Measurements from ENCODE around the gene POLQ. TPM values are rescaled to one million over a fixed set of nuclear protein-coding genes. Genes with fewer than 3 reads are reported as not detected.

The POLQ gene
- total RNA-seq, 1 donor from 2014 or later = 1.3 TPM

DNA sequence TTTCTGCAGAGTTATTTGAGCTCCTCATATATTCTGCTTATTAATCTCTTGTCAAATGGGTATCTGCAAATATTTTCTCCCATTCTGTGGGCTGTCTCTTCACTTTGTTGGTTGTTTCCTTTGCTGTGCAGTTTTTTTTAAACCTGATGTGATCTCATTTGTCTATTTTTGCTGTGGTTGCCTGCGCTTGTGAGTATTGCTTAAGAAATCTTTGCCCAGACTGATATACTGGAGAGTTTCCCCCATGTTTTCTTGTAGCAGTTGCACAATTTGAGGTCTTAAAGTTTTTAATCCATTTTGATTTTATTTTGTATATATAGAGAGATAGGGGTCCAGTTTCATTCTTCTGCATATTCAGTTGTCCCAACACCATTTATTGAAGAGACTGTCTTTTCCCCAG, 102.3 kb downstream of the POLQ start:
- Histone ChIP-seq H4K20me1 (ENCODE audit: insufficient read depth, low read length) (no peaks in the 10 kb centered on the region), H3K4me1 (ENCODE audit: insufficient read depth, low read length) (no peaks in the 10 kb centered on the region), H3K36me3 (ENCODE audit: insufficient read depth, low read length) (peaks cover 1% of the 10 kb centered on the region), H2AFZ (ENCODE audit: low read depth, low read length) (no peak overlapping the region), H3K27ac (ENCODE audit: low read depth, low read length) (no peak overlapping the region), H3K79me2 (ENCODE audit: insufficient read depth, low read length) (no peaks in the 10 kb centered on the region), H3K4me3 (ENCODE audit: insufficient read depth, low read depth, low read length) (no peak overlapping the region), H3K9ac (ENCODE audit: low read length) (no peak overlapping the region), H3K27me3 (ENCODE audit: insufficient read depth, low read length) (no peaks in the 10 kb centered on the region), H3K9me3 (ENCODE audit: insufficient read depth, low read depth, low read length) (no peaks in the 10 kb centered on the region), H3K4me2 (ENCODE audit: low read length) (no peak overlapping the region)
- DNase-seq (ENCODE audit: low read depth) = no peak
- Mint-ChIP-seq H3K27me3 (ENCODE audit: low read depth, unreplicated experiment) (no peaks in the 10 kb centered on the region), H3K4me3 (ENCODE audit: unreplicated experiment) (no peak overlapping the region), H3K27ac (ENCODE audit: unreplicated experiment) (no peak overlapping the region), H3K4me1 (ENCODE audit: low read depth, unreplicated experiment) (no peaks in the 10 kb centered on the region), H3K36me3 (ENCODE audit: low read depth, unreplicated experiment) (no peaks in the 10 kb centered on the region), H3K9me3 (ENCODE audit: unreplicated experiment) (no peaks in the 10 kb centered on the region)
- TF ChIP-seq EZH2 (IDR thresholded peaks at IDR 0.05; ENCODE audit: insufficient read depth, low read length) = no peak
- TF ChIP-seq, protein P1, sequence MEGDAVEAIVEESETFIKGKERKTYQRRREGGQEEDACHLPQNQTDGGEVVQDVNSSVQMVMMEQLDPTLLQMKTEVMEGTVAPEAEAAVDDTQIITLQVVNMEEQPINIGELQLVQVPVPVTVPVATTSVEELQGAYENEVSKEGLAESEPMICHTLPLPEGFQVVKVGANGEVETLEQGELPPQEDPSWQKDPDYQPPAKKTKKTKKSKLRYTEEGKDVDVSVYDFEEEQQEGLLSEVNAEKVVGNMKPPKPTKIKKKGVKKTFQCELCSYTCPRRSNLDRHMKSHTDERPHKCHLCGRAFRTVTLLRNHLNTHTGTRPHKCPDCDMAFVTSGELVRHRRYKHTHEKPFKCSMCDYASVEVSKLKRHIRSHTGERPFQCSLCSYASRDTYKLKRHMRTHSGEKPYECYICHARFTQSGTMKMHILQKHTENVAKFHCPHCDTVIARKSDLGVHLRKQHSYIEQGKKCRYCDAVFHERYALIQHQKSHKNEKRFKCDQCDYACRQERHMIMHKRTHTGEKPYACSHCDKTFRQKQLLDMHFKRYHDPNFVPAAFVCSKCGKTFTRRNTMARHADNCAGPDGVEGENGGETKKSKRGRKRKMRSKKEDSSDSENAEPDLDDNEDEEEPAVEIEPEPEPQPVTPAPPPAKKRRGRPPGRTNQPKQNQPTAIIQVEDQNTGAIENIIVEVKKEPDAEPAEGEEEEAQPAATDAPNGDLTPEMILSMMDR (IDR thresholded peaks at IDR 0.05; ENCODE audit: insufficient read depth, low read depth, low read length) = no peak
- FAIRE-seq = no peak

DNA sequence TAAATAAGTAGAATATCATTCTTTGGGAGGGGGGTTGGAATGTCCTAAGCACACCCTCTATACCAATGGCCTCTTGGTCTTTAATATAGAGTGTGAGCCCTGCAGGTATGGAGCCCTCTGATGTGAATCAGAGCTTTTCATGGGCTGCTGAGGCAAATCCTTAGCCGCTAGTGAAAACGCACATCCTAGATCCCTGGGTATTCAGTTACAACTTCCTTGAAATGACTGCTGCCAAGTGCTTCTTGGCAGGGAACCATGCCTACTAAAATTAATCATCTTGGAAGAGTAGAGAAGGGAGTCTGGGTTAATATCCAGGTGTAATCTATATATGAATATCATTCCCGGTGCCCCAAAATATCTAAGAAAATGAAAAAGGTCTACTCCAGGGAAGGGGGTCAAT, 109.1 kb downstream of the POLQ start:
- H3K4me3 Mint-ChIP-seq (ENCODE audit: unreplicated experiment) = no peak overlapping the region
- Histone ChIP-seq H4K20me1 (ENCODE audit: insufficient read depth, low read length) (no peaks in the 10 kb centered on the region), H3K4me3 (ENCODE audit: insufficient read depth, low read depth, low read length) (no peak overlapping the region), H3K27ac (ENCODE audit: low read depth, low read length) (no peak overlapping the region), H3K4me1 (ENCODE audit: insufficient read depth, low read length) (no peaks in the 10 kb centered on the region), H3K79me2 (ENCODE audit: insufficient read depth, low read length) (no peaks in the 10 kb centered on the region), H3K27me3 (ENCODE audit: insufficient read depth, low read length) (no peaks in the 10 kb centered on the region), H3K4me2 (ENCODE audit: low read length) (no peak overlapping the region), H2AFZ (ENCODE audit: low read depth, low read length) (no peak overlapping the region), H3K36me3 (ENCODE audit: insufficient read depth, low read length) (peaks cover 5% of the 10 kb centered on the region), H3K9ac (ENCODE audit: low read length) (no peak overlapping the region), H3K9me3 (ENCODE audit: insufficient read depth, low read depth, low read length) (no peaks in the 10 kb centered on the region)
- no peak for TF ChIP-seq EZH2 (IDR thresholded peaks at IDR 0.05; ENCODE audit: insufficient read depth, low read length)
- TF ChIP-seq, protein P1 (IDR thresholded peaks at IDR 0.05; ENCODE audit: insufficient read depth, low read depth, low read length) = no peak
- H3K9me3 Mint-ChIP-seq (ENCODE audit: unreplicated experiment) = no peaks in the 10 kb centered on the region
- H3K27me3 Mint-ChIP-seq (ENCODE audit: low read depth, unreplicated experiment) = no peaks in the 10 kb centered on the region
- H3K36me3 Mint-ChIP-seq (ENCODE audit: low read depth, unreplicated experiment) = no peaks in the 10 kb centered on the region
- no peak overlapping the region for H3K27ac Mint-ChIP-seq (ENCODE audit: unreplicated experiment)
- DNase-seq (ENCODE audit: low read depth) = no peak
- no peak for FAIRE-seq
- H3K4me1 Mint-ChIP-seq (ENCODE audit: low read depth, unreplicated experiment) = peaks cover 4% of the 10 kb centered on the region

DNA sequence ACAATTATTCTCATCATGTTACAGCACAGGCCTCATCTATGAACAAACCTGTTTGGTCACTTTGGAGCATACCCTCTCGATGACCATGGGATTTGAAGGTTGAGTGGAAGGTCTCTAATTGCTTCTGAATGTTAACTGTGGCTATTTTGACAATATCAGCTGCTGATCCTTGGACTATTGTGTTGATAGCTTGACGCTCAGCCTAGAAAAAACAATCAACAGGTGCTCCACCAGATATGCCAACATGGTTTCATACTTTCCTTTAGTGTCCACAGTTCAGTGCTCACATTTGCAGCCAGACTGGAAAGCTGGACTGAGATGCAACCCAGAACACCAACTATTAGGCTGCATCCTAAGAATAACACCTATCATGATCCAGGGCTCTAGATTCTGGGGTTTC, 109.7 kb downstream of the POLQ start:
- H3K9ac ChIP-seq (ENCODE audit: low read length) = no peak overlapping the region
- H3K27ac Mint-ChIP-seq (ENCODE audit: unreplicated experiment) = no peak overlapping the region
- peaks cover 5% of the 10 kb centered on the region for H3K36me3 ChIP-seq (ENCODE audit: insufficient read depth, low read length)
- no peak for FAIRE-seq
- no peaks in the 10 kb centered on the region for H3K79me2 ChIP-seq (ENCODE audit: insufficient read depth, low read length)
- no peaks in the 10 kb centered on the region for H3K9me3 Mint-ChIP-seq (ENCODE audit: unreplicated experiment)
- no peaks in the 10 kb centered on the region for H3K4me1 ChIP-seq (ENCODE audit: insufficient read depth, low read length)
- H2AFZ ChIP-seq (ENCODE audit: low read depth, low read length) = no peak overlapping the region
- no peak overlapping the region for H3K4me2 ChIP-seq (ENCODE audit: low read length)
- no peak overlapping the region for H3K4me3 ChIP-seq (ENCODE audit: insufficient read depth, low read depth, low read length)
- H3K9me3 ChIP-seq (ENCODE audit: insufficient read depth, low read depth, low read length) = no peaks in the 10 kb centered on the region
- H3K27ac ChIP-seq (ENCODE audit: low read depth, low read length) = no peak overlapping the region
- H4K20me1 ChIP-seq (ENCODE audit: insufficient read depth, low read length) = no peaks in the 10 kb centered on the region
- H3K27me3 Mint-ChIP-seq (ENCODE audit: low read depth, unreplicated experiment) = no peaks in the 10 kb centered on the region
- peaks cover 4% of the 10 kb centered on the region for H3K4me1 Mint-ChIP-seq (ENCODE audit: low read depth, unreplicated experiment)
- DNase-seq (ENCODE audit: low read depth) = no peak
- no peaks in the 10 kb centered on the region for H3K27me3 ChIP-seq (ENCODE audit: insufficient read depth, low read length)
- TF ChIP-seq, protein P1 (IDR thresholded peaks at IDR 0.05; ENCODE audit: insufficient read depth, low read depth, low read length) = no peak
- TF ChIP-seq EZH2 (IDR thresholded peaks at IDR 0.05; ENCODE audit: insufficient read depth, low read length) = no peak
- H3K36me3 Mint-ChIP-seq (ENCODE audit: low read depth, unreplicated experiment) = no peaks in the 10 kb centered on the region
- no peak overlapping the region for H3K4me3 Mint-ChIP-seq (ENCODE audit: unreplicated experiment)
